DND-41 (cell line): ENCODE measurements around the gene KCNN3.

Experiments used
- CTCF ChIP-seq: IDR thresholded peaks from 2 replicates; pipeline ENCODE4 v1.5.1; 2012; ENCODE audit warnings: borderline replicate concordance, low read length, moderate library complexity, mild to moderate bottlenecking; ENCODE audit not compliant: poor library complexity, severe bottlenecking; ENCODE audit errors: extremely low read depth
- EZH2 ChIP-seq: IDR thresholded peaks from 3 replicates; pipeline ENCODE4 v1.6.1; 2012; ENCODE audit warnings: borderline replicate concordance, low read depth, mild to moderate bottlenecking, moderate library complexity, low read length, inconsistent platforms; ENCODE audit not compliant: severe bottlenecking

- no peak for TF ChIP-seq CTCF
- TF ChIP-seq EZH2 = no peak
Measured at GRCh38 chr1:154726443-154726842, 143.6 kb downstream of the KCNN3 start.
